C4-2B (cell line): Measurements from ENCODE around the gene ADGRF1.

Experiments
- ZFX ChIP-seq: fragments of 450-650 bp; IDR thresholded peaks from 2 replicates; pipeline ENCODE4 v1.6.1; 2017
- TF ChIP-seq, protein P1 (sequence below): fragments of 450-650 bp; conservative IDR thresholded peaks from 2 replicates; pipeline ENCODE4 v1.5.1; 2017; ENCODE audit warnings: mild to moderate bottlenecking

- TF ChIP-seq, protein P1, sequence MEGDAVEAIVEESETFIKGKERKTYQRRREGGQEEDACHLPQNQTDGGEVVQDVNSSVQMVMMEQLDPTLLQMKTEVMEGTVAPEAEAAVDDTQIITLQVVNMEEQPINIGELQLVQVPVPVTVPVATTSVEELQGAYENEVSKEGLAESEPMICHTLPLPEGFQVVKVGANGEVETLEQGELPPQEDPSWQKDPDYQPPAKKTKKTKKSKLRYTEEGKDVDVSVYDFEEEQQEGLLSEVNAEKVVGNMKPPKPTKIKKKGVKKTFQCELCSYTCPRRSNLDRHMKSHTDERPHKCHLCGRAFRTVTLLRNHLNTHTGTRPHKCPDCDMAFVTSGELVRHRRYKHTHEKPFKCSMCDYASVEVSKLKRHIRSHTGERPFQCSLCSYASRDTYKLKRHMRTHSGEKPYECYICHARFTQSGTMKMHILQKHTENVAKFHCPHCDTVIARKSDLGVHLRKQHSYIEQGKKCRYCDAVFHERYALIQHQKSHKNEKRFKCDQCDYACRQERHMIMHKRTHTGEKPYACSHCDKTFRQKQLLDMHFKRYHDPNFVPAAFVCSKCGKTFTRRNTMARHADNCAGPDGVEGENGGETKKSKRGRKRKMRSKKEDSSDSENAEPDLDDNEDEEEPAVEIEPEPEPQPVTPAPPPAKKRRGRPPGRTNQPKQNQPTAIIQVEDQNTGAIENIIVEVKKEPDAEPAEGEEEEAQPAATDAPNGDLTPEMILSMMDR: no peak
- TF ChIP-seq ZFX: no peak
Measured at GRCh38 chr6:46974786-46975185, 67.3 kb downstream of the ADGRF1 start.
